Ishikawa (cell line): ENCODE data around the gene CBS.

Experiments used
- CREB1 ChIP-seq: IDR thresholded peaks from 2 replicates; pipeline ENCODE4 v1.6.1; 2012; ENCODE audit warnings: low read depth
- EGR1 ChIP-seq: IDR thresholded peaks from 2 replicates; pipeline ENCODE4 v1.6.1; 2012
- EP300 ChIP-seq: IDR thresholded peaks from 2 replicates; pipeline ENCODE4 v1.6.1; 2012; ENCODE audit warnings: borderline replicate concordance
- FOXM1 ChIP-seq: IDR thresholded peaks from 2 replicates; pipeline ENCODE4 v1.6.1; 2012; ENCODE audit warnings: low read depth, borderline replicate concordance
- NFIC ChIP-seq: IDR thresholded peaks from 2 replicates; pipeline ENCODE4 v1.6.1; 2012
- RAD21 ChIP-seq: IDR thresholded peaks from 2 replicates; pipeline ENCODE4 v1.6.1; 2012; ENCODE audit warnings: low read depth
- TAF1 ChIP-seq: IDR thresholded peaks from 2 replicates; pipeline ENCODE4 v1.6.1; 2012; ENCODE audit warnings: low read depth, mild to moderate bottlenecking
- TCF12 ChIP-seq: IDR thresholded peaks from 2 replicates; pipeline ENCODE4 v1.6.1; 2012; ENCODE audit warnings: low read depth
- TEAD4 ChIP-seq: IDR thresholded peaks from 2 replicates; pipeline ENCODE4 v1.6.1; 2012
- YY1 ChIP-seq: IDR thresholded peaks from 2 replicates; pipeline ENCODE4 v1.6.1; 2012; ENCODE audit warnings: low read depth
- ZBTB7A ChIP-seq: IDR thresholded peaks from 2 replicates; pipeline ENCODE4 v1.6.1; 2012; ENCODE audit warnings: low read depth
- TF ChIP-seq, protein P1 (sequence below): IDR thresholded peaks from 2 replicates; pipeline ENCODE4 v1.6.1; 2012
- TF ChIP-seq, protein P2 (sequence below): IDR thresholded peaks from 2 replicates; pipeline ENCODE4 v1.6.1; 2012; ENCODE audit warnings: low read depth, mild to moderate bottlenecking
- TF ChIP-seq, protein P3 (sequence below): IDR thresholded peaks from 2 replicates; pipeline ENCODE4 v1.6.1; 2012

DNA sequence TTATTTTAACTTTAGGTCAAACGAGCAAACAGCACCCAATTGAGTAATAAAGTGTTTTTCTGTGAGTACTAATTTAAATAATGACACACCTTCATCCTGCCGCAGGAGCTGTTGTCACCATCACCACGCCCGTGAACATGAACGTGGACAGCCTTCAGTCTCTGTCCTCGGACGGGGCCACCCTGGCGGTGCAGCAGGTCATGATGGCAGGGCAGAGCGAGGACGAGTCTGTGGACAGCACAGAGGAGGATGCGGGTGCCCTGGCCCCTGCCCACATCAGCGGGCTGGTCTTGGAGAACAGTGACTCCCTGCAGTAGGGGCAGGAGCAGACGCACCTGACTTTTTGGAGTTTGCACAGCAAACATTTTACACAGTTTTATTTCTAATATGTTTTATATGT is 45.9 kb downstream of the CBS start:
- TF ChIP-seq, protein P1, sequence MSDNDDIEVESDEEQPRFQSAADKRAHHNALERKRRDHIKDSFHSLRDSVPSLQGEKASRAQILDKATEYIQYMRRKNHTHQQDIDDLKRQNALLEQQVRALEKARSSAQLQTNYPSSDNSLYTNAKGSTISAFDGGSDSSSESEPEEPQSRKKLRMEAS, result no peak
- TF ChIP-seq FOXM1 (no peak), TAF1 (no peak), YY1 (no peak), TCF12 (no peak), EP300 (no peak), EGR1 (no peak), CREB1 (no peak), ZBTB7A (no peak), TEAD4 (no peak), RAD21 (no peak), NFIC (no peak)
- TF ChIP-seq, protein P2, sequence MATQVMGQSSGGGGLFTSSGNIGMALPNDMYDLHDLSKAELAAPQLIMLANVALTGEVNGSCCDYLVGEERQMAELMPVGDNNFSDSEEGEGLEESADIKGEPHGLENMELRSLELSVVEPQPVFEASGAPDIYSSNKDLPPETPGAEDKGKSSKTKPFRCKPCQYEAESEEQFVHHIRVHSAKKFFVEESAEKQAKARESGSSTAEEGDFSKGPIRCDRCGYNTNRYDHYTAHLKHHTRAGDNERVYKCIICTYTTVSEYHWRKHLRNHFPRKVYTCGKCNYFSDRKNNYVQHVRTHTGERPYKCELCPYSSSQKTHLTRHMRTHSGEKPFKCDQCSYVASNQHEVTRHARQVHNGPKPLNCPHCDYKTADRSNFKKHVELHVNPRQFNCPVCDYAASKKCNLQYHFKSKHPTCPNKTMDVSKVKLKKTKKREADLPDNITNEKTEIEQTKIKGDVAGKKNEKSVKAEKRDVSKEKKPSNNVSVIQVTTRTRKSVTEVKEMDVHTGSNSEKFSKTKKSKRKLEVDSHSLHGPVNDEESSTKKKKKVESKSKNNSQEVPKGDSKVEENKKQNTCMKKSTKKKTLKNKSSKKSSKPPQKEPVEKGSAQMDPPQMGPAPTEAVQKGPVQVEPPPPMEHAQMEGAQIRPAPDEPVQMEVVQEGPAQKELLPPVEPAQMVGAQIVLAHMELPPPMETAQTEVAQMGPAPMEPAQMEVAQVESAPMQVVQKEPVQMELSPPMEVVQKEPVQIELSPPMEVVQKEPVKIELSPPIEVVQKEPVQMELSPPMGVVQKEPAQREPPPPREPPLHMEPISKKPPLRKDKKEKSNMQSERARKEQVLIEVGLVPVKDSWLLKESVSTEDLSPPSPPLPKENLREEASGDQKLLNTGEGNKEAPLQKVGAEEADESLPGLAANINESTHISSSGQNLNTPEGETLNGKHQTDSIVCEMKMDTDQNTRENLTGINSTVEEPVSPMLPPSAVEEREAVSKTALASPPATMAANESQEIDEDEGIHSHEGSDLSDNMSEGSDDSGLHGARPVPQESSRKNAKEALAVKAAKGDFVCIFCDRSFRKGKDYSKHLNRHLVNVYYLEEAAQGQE, result no peak
- TF ChIP-seq, protein P3, sequence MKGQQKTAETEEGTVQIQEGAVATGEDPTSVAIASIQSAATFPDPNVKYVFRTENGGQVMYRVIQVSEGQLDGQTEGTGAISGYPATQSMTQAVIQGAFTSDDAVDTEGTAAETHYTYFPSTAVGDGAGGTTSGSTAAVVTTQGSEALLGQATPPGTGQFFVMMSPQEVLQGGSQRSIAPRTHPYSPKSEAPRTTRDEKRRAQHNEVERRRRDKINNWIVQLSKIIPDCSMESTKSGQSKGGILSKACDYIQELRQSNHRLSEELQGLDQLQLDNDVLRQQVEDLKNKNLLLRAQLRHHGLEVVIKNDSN, result no peak
